Body of pancreas (tissue), 4 donors: ENCODE results near the gene HEY2. TPM values are rescaled to one million over a fixed set of nuclear protein-coding genes. Genes with fewer than 3 reads are reported as not detected.

Source experiments
- ATAC-seq: fragments of 150-250 bp; one replicate; pipeline ENCODE4 v1.9.1; 2016
- DNase-seq, 4 donors: peaks; one replicate each; pipeline ENCODE4 v3.0.0-alpha.2; 2019
- H3K27ac ChIP-seq, 4 donors: fragments of 200-600 bp; sonication (generic); 1 replicate in 3 of 4; 2 replicates in 1 of 4; pipeline versions ENCODE4 v1.5.1 to v1.6.1; 2016 to 2019; ENCODE audit warnings: mild to moderate bottlenecking in 1 of 4, mixed read lengths in 1 of 4, moderate library complexity in 1 of 4
- H3K27me3 ChIP-seq, 2 donors: fragments of 200-600 bp; sonication (generic); one replicate each; pipeline ENCODE4 v1.6.0; 2016; ENCODE audit warnings: mild to moderate bottlenecking in 1 of 2
- H3K36me3 ChIP-seq, 2 donors: fragments of 200-600 bp; sonication (generic); replicated peaks in 1 of 2; 2 replicates each; pipeline ENCODE4 v1.5.1; 2016; ENCODE audit warnings: low read depth in 2 of 2; ENCODE audit not compliant: insufficient read depth in 1 of 2
- H3K4me1 ChIP-seq: fragments of 200-600 bp; sonication (generic); one replicate; pipeline ENCODE4 v1.6.0; 2016
- H3K4me3 ChIP-seq, 2 donors: fragments of 200-600 bp; sonication (generic); 1 replicate in 1 of 2; 2 replicates in 1 of 2; pipeline ENCODE4 v1.5.1; 2016 to 2019
- H3K9me3 ChIP-seq, 3 donors: fragments of 200-600 bp; sonication (generic); 1 replicate in 2 of 3; 2 replicates in 1 of 3; pipeline ENCODE4 v1.5.1; 2016
- POLR2A ChIP-seq, 3 donors: fragments of 450-650 bp; IDR thresholded peaks; one replicate each; pipeline ENCODE4 v1.6.1; 2016; ENCODE audit warnings: antibody characterized with exemption in 3 of 3, mild to moderate bottlenecking in 2 of 3
- whole genome bisulfite sequencing, 2 donors: methylation state at CpG; one replicate each; pipeline ENCODE4 v1.1.5; 2017; 5-methylcytosine and 5-hydroxymethylcytosine counted together
- intact Hi-C: fragments of 100-400 bp; cut with DNase I; formaldehyde crosslinking; loops from one replicate; pipeline ENCODE4 v1.15.1; 2023
- total RNA-seq, 2 donors: library from RNA; depleted of rRNA; stranded (reverse); fragments of >200 nt; gene quantifications; one replicate each; pipeline ENCODE4 v1.1.0, GENCODE V29; 2016
- TF ChIP-seq, protein P1 (sequence below), 7 experiments: fragments of 450-650 bp in 4 of 7; fragments of 200-600 bp in 3 of 7; sonication (generic) in 3 of 7; IDR thresholded peaks; one replicate each; pipeline ENCODE4 v1.5.1; 2016 to 2019; ENCODE audit warnings: antibody characterized with exemption in 7 of 7

Gene HEY2
- total RNA-seq, 2 donors from 2014 or later, result 2.6 to 7.3 TPM

DNA sequence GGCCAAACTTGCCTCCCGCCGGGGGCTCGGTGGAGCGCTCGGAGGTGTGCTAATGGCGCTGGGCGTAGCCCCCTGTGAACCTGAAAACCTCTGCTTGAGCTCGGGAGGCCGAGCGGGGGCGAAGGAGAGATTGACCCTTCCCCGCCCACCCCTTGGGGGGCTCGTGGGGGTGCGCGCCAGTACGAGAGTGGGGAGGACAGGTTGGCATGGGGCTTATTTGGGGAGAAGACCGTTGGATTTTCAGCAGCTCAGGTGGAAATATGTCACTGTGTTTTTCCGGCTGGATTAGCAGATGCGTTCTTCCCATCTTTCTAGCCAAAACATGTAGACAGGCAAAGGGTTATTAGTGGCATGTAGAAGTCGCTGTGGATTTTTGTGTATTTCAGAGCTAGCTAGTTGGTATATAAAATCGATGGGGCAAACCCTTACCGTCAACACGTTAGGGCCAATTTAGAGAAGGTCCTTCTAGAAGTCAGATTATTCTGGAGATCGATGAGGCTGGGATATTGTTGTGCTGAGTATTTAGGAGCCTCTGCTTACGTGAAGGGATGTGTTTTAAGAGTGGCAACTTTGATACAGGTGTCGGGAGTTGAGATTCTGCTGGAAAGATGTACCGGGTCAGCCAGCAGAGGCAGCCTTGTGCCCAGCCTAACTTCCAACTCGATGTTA lies 41.9 kb downstream of the HEY2 start:
- H3K27ac ChIP-seq, result peak overlapping the region; percentile 90 to 97 (median 94)
- intact Hi-C loops, result loop anchor here (10.0 kb wide), 1 partner anchor 174 kb away; no protein-coding TSS in a partner anchor
- 0 to 1% methylated on average over 18 to 28 of the region's 28 CpGs for WGBS, 2 donors
- H3K9me3 ChIP-seq, result no peaks in the 10 kb centered on the region
- H3K4me1 ChIP-seq, result peaks cover 29% of the 10 kb centered on the region
- no peaks in the 10 kb centered on the region for H3K27me3 ChIP-seq
- peak; percentile 54 for ATAC-seq
- peak; percentile 50 to 70 (median 61) for DNase-seq
- peak in 2 of 3 donors; percentile 1 to 9 for TF ChIP-seq POLR2A (IDR thresholded peaks at IDR 0.05)
- TF ChIP-seq, protein P1, sequence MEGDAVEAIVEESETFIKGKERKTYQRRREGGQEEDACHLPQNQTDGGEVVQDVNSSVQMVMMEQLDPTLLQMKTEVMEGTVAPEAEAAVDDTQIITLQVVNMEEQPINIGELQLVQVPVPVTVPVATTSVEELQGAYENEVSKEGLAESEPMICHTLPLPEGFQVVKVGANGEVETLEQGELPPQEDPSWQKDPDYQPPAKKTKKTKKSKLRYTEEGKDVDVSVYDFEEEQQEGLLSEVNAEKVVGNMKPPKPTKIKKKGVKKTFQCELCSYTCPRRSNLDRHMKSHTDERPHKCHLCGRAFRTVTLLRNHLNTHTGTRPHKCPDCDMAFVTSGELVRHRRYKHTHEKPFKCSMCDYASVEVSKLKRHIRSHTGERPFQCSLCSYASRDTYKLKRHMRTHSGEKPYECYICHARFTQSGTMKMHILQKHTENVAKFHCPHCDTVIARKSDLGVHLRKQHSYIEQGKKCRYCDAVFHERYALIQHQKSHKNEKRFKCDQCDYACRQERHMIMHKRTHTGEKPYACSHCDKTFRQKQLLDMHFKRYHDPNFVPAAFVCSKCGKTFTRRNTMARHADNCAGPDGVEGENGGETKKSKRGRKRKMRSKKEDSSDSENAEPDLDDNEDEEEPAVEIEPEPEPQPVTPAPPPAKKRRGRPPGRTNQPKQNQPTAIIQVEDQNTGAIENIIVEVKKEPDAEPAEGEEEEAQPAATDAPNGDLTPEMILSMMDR (IDR thresholded peaks at IDR 0.05), result peak; percentile 8 to 74 (median 53)
- no peaks in the 10 kb centered on the region for H3K36me3 ChIP-seq
- peak overlapping the region; percentile 72 to 84 for H3K4me3 ChIP-seq

- DNase-seq (no peak), ATAC-seq (no peak)
- peak overlapping the region in 3 of 4 donors; percentile 93 to 97 (median 94) for H3K27ac ChIP-seq
- H3K4me3 ChIP-seq, result no peak overlapping the region
- TF ChIP-seq POLR2A (IDR thresholded peaks at IDR 0.05), result no peak
- TF ChIP-seq, protein P1 (IDR thresholded peaks at IDR 0.05), result no peak
- no peaks in the 10 kb centered on the region for H3K9me3 ChIP-seq
- no peaks in the 10 kb centered on the region for H3K27me3 ChIP-seq
- H3K4me1 ChIP-seq, result peaks cover 29% of the 10 kb centered on the region
- intact Hi-C loops, result loop anchor here (10.0 kb wide), 1 partner anchor 173 kb away; no protein-coding TSS in a partner anchor
- no peaks in the 10 kb centered on the region for H3K36me3 ChIP-seq
Measured at GRCh38 chr6:125791820-125792165, 42.4 kb downstream of the HEY2 start.

DNA sequence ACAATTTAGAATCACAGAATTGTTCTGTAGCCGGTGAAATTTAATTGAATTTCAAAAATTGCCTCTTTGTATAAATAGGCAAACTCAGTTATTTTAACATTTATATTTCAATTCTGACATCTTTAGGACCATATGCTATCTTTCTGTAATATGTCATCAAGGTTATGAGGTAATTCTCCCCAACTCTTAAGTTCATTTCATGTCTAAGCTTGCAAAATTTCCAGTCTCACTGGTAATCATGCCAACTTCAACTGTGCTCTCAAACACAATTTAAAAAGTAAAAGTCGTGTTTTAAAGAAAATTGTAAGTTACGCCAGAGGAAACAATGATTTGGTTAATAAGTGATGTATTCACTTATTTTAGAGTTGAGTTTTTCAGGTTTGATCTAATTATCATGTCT lies 42.7 kb downstream of the HEY2 start:
- 47 to 54% methylated on average over 3 of the region's 3 CpGs for WGBS, 2 donors
- no peak for ATAC-seq
- Histone ChIP-seq H3K27ac (peak overlapping the region in 1 of 4 donors; percentile 94), H3K9me3 (no peaks in the 10 kb centered on the region), H3K27me3 (no peaks in the 10 kb centered on the region), H3K4me3 (no peak overlapping the region), H3K4me1 (peaks cover 29% of the 10 kb centered on the region), H3K36me3 (no peaks in the 10 kb centered on the region)
- intact Hi-C loops, result loop anchor here (10.0 kb wide), 1 partner anchor 173 kb away; no protein-coding TSS in a partner anchor
- no peak for DNase-seq
- TF ChIP-seq, protein P1 (IDR thresholded peaks at IDR 0.05), result no peak
- TF ChIP-seq POLR2A (IDR thresholded peaks at IDR 0.05), result no peak

GRCh38 chr6:125792680-125793079 lies 43.2 kb downstream of the HEY2 start:
- DNase-seq (no peak), ATAC-seq (no peak)
- intact Hi-C loops, result loop anchor here (10.0 kb wide), 1 partner anchor 172 kb away; no protein-coding TSS in a partner anchor
- Histone ChIP-seq H3K9me3 (no peaks in the 10 kb centered on the region), H3K4me3 (no peak overlapping the region), H3K36me3 (no peaks in the 10 kb centered on the region), H3K4me1 (peaks cover 29% of the 10 kb centered on the region), H3K27me3 (no peaks in the 10 kb centered on the region), H3K27ac (no peak overlapping the region)
- no peak for TF ChIP-seq POLR2A (IDR thresholded peaks at IDR 0.05)
- TF ChIP-seq, protein P1 (IDR thresholded peaks at IDR 0.05), result no peak

DNA sequence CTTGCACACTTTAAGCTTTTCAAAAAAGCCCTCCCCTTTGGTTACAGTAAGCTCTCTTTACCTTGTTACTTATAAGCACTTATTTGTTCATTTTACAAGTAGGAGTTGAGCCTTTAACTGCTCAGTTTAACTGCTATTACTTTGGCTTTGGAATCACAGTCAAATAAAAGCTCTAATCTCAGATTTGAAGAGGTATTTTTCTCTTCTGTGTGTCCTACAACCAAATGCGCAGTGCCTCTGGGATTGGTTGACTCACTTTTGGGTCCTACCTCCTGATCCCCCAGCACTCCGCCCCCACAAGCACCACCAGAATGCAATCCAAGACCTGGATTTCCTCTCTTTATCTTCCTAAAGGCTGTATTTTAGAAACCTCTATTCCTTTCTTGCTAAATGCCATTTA lies 43.8 kb downstream of the HEY2 start:
- Histone ChIP-seq H3K4me3 (no peak overlapping the region), H3K27me3 (no peaks in the 10 kb centered on the region), H3K9me3 (no peaks in the 10 kb centered on the region), H3K4me1 (peaks cover 29% of the 10 kb centered on the region), H3K36me3 (no peaks in the 10 kb centered on the region), H3K27ac (no peak overlapping the region)
- intact Hi-C loops, result loop anchor here (10.0 kb wide), 1 partner anchor 172 kb away; no protein-coding TSS in a partner anchor
- 83 to 96% methylated on average over 2 of the region's 2 CpGs for WGBS, 2 donors
- DNase-seq, result no peak
- ATAC-seq, result no peak
- no peak for TF ChIP-seq POLR2A (IDR thresholded peaks at IDR 0.05)
- TF ChIP-seq, protein P1 (IDR thresholded peaks at IDR 0.05), result no peak
